OCI-LY1 (cell line): Measurements from ENCODE around the gene SLC4A7.

Experiments
- H2AFZ ChIP-seq: fragments of 200-600 bp; sonication (generic), shearing (Covaris generic); 2 replicates; pipeline ENCODE4 v1.6.0; 2014; ENCODE audit warnings: antibody characterized with exemption, mild to moderate bottlenecking, low read length
- H3F3A ChIP-seq: fragments of 200-600 bp; sonication (generic), shearing (Covaris generic); 2 replicates; pipeline ENCODE4 v1.6.0; 2014; ENCODE audit warnings: mild to moderate bottlenecking, antibody characterized with exemption, low read length, moderate library complexity; ENCODE audit not compliant: insufficient read depth
- H3K27ac ChIP-seq: fragments of 200-600 bp; sonication (generic); 2 replicates; pipeline ENCODE4 v1.5.1; 2014; ENCODE audit warnings: low read length, mixed run types, mild to moderate bottlenecking, low read depth; ENCODE audit not compliant: poor library complexity, severe bottlenecking
- H3K27me3 ChIP-seq: fragments of 200-600 bp; sonication (generic); 2 replicates; pipeline ENCODE4 v1.6.0; 2014; ENCODE audit warnings: antibody characterized with exemption, mild to moderate bottlenecking, low read length, moderate library complexity; ENCODE audit not compliant: insufficient read depth
- H3K36me3 ChIP-seq: fragments of 200-600 bp; sonication (generic); 2 replicates; pipeline ENCODE4 v1.6.1; 2014; ENCODE audit warnings: mild to moderate bottlenecking, antibody characterized with exemption, low read length, moderate library complexity, mixed read lengths; ENCODE audit not compliant: insufficient read depth
- H3K4me1 ChIP-seq: fragments of 200-600 bp; sonication (generic); 2 replicates; pipeline ENCODE4 v1.5.1; 2014; ENCODE audit warnings: mild to moderate bottlenecking, low read length, moderate library complexity; ENCODE audit not compliant: insufficient read depth, severe bottlenecking
- H3K4me2 ChIP-seq: fragments of 200-600 bp; sonication (generic), shearing (Covaris generic); 2 replicates; pipeline ENCODE4 v1.6.1; 2014; ENCODE audit warnings: low read length
- H3K4me3 ChIP-seq: fragments of 200-600 bp; sonication (generic); 2 replicates; pipeline ENCODE4 v1.5.1; 2014; ENCODE audit warnings: low read length, low read depth, mild to moderate bottlenecking, mixed read lengths; ENCODE audit not compliant: poor library complexity, severe bottlenecking
- H3K79me2 ChIP-seq: fragments of 200-600 bp; shearing (Covaris generic); 2 replicates; pipeline ENCODE4 v1.6.1; 2016; ENCODE audit warnings: mixed run types, low read length, mixed read lengths; ENCODE audit not compliant: insufficient read depth
- H3K9ac ChIP-seq: fragments of 200-600 bp; sonication (generic), shearing (Covaris generic); 2 replicates; pipeline ENCODE4 v1.6.1; 2014; ENCODE audit warnings: mild to moderate bottlenecking, low read length, mixed read lengths
- H3K9me2 ChIP-seq: fragments of 200-600 bp; sonication (generic), shearing (Covaris generic); 2 replicates; pipeline ENCODE4 v1.6.1; 2014; ENCODE audit warnings: low read depth, mild to moderate bottlenecking, low read length, mixed read lengths
- H3K9me3 ChIP-seq: fragments of 200-600 bp; shearing (Covaris generic); 2 replicates; pipeline ENCODE4 v1.6.1; 2014; ENCODE audit warnings: low read length, mixed read lengths
- H4K20me1 ChIP-seq: fragments of 200-600 bp; sonication (generic), shearing (Covaris generic); 2 replicates; pipeline ENCODE4 v1.6.0; 2016; ENCODE audit warnings: mild to moderate bottlenecking, low read length; ENCODE audit not compliant: insufficient read depth
- CTCF ChIP-seq: fragments of 200-600 bp; sonication (generic), shearing (Covaris generic); IDR thresholded peaks from 2 replicates; pipeline ENCODE4 v1.5.1; 2017; ENCODE audit warnings: mild to moderate bottlenecking, antibody characterized with exemption, low read length, moderate library complexity, mixed read lengths
- EZH2 ChIP-seq: fragments of 200-600 bp; sonication (generic), shearing (Covaris generic); IDR thresholded peaks from 2 replicates; pipeline ENCODE4 v1.8.0; 2017; ENCODE audit warnings: borderline replicate concordance, mixed run types, mild to moderate bottlenecking, antibody characterized with exemption, low read length, moderate library complexity, mixed read lengths

Gene SLC4A7

GRCh38 chr3:27391796-27392195, 92.4 kb downstream of the SLC4A7 start:
- Histone ChIP-seq H3K9me2 (no peaks in the 10 kb centered on the region), H3F3A (no peaks in the 10 kb centered on the region), H3K4me3 (no peak overlapping the region), H3K27ac (no peak overlapping the region), H3K79me2 (no peaks in the 10 kb centered on the region), H3K4me1 (no peaks in the 10 kb centered on the region), H4K20me1 (no peaks in the 10 kb centered on the region), H3K9ac (no peak overlapping the region), H3K9me3 (no peaks in the 10 kb centered on the region), H3K36me3 (peaks cover 29% of the 10 kb centered on the region; the same call in 1 of the 2 replicates), H2AFZ (no peak overlapping the region), H3K4me2 (no peak overlapping the region), H3K27me3 (no peaks in the 10 kb centered on the region)
- TF ChIP-seq EZH2 (no peak), CTCF (no peak)

- H3K4me2 ChIP-seq = no peak overlapping the region
- H4K20me1 ChIP-seq = no peaks in the 10 kb centered on the region
- H3K9ac ChIP-seq = no peak overlapping the region
- H3K79me2 ChIP-seq = no peaks in the 10 kb centered on the region
- no peak overlapping the region for H2AFZ ChIP-seq
- no peak overlapping the region for H3K4me3 ChIP-seq
- H3K9me2 ChIP-seq = no peaks in the 10 kb centered on the region
- H3K4me1 ChIP-seq = no peaks in the 10 kb centered on the region
- H3K27me3 ChIP-seq = no peaks in the 10 kb centered on the region
- no peak overlapping the region for H3K27ac ChIP-seq
- TF ChIP-seq CTCF = no peak
- no peak for TF ChIP-seq EZH2
- no peaks in the 10 kb centered on the region for H3K9me3 ChIP-seq
- no peaks in the 10 kb centered on the region for H3F3A ChIP-seq
- H3K36me3 ChIP-seq = peaks cover 36% of the 10 kb centered on the region
Observed at GRCh38 chr3:27387625-27388024, 96.6 kb downstream of the SLC4A7 start.

GRCh38 chr3:27385504-27385903, 98.7 kb downstream of the SLC4A7 start:
- Histone ChIP-seq H3K4me3 (no peak overlapping the region), H4K20me1 (no peaks in the 10 kb centered on the region), H3K4me2 (no peak overlapping the region), H3K27ac (no peak overlapping the region), H3F3A (no peaks in the 10 kb centered on the region), H3K79me2 (no peaks in the 10 kb centered on the region), H3K4me1 (no peaks in the 10 kb centered on the region), H3K9me2 (no peaks in the 10 kb centered on the region), H3K27me3 (no peaks in the 10 kb centered on the region), H3K36me3 (peaks cover 41% of the 10 kb centered on the region), H3K9ac (no peak overlapping the region), H2AFZ (no peak overlapping the region), H3K9me3 (no peaks in the 10 kb centered on the region)
- no peak for TF ChIP-seq EZH2
- TF ChIP-seq CTCF = no peak
